NCI-H2171 treated with DMSO at 0.1 percent for 48 hours (cell line): Measurements from ENCODE around the gene KLHL29.
A peak's percentile ranks its signal among the peaks of the same experiment; 100 is the strongest.

ENCODE experiments used
- DNase-seq: peaks from one replicate; lab custom pipeline; 2025; lab: John Stamatoyannopoulos, UW

The KLHL29 gene

GRCh38 chr2:23659328-23659727, 274.3 kb downstream of the KLHL29 start:
- DNase-seq: no peak

- DNase-seq: no peak
Observed at GRCh38 chr2:23659773-23660172, 274.8 kb downstream of the KLHL29 start.

DNA sequence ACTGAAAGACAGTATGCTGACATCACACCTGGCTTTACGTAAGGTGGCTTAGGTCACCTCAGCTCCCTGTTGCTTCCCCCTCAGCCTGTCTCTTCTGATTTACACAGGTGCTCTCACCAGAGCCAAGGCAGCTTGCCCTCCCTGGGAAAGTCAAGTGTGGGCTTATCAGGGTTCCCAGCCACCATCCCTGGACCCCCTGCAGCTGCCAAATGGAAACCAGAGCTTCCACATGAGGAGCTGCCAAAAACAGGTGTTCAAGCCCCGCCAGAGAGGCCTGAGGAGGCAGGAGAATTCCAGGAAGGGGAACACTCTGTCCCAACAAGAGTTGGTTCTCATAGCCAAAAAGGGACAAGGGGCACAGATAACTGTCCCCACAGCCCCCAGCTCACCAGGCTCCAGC, 275.3 kb downstream of the KLHL29 start:
- DNase-seq: peak; percentile 32

DNA sequence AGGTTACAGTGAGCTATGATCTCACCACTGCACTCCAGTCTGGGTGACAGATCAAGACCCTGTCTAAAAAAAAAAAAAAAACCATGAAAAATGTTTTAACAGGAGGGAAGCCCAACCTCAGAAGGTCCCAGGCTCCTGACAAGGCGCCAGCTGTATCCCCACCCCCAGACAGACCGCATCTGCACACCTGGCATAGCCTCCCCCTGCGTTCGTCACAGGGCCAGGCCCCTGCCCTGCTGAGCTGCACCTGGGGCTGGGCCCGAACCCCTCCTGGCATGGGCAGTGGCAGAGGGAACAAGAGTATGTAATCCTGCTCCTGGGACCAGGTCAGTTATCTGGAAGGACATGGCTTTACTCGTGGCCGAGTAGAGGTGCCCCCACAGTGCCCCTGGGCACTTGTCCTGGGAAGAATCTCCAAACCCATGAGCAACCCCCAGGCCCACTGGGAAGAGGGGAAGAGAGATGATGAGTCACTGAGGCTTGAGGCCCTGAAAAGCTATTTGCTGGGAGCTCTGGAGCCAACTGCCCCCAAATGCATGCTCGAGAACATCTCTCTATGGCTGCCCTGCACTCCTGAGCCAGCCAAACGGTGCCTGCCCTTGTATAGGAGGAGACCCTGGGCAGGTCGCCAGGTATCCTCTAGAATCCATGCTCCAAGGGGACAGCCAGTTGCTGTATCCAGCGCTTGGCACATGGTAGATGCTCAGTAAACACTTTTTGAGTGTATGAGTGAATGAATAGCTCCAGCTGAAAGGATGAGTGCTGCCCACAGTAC, 276.5 kb downstream of the KLHL29 start:
- peak; percentile 65 for DNase-seq

- DNase-seq: no peak
Observed at GRCh38 chr2:23662466-23662865, 277.5 kb downstream of the KLHL29 start.

GRCh38 chr2:23662941-23663920, 278.3 kb downstream of the KLHL29 start:
- no peak for DNase-seq

DNA sequence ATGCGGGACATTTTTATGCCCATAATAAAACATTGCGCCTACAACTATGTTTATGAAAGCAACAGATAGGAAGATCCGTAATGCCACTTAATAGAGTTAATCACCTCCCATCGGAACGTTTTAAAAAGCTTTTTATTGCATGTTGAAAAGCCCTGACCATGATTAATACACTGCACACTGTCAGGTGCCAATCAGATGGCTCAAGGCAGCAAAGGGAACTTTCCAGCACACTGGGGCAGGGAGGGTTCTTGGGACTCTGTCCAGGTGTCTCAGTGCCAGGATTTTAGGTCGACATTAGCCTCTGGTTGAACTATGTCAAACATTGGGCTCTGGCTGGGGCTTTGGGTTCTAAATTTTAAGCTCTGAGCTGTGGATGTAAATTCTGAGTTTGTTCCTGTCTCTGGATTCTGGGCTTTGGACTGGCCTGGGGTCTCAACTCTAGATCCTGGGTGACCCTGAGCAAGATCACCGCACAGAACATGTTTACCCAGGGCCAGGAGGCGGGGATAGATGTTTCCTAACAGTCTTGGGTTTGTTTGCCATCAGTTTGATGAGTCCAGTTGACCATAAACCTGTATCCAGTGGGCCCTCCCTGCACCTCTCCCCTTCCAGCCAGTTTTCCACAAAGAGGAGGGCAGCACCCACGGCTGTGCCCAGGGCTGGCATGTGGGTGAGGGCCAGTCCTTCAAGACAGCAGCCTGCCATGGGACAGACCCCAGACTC, 279.2 kb downstream of the KLHL29 start:
- no peak for DNase-seq

DNA sequence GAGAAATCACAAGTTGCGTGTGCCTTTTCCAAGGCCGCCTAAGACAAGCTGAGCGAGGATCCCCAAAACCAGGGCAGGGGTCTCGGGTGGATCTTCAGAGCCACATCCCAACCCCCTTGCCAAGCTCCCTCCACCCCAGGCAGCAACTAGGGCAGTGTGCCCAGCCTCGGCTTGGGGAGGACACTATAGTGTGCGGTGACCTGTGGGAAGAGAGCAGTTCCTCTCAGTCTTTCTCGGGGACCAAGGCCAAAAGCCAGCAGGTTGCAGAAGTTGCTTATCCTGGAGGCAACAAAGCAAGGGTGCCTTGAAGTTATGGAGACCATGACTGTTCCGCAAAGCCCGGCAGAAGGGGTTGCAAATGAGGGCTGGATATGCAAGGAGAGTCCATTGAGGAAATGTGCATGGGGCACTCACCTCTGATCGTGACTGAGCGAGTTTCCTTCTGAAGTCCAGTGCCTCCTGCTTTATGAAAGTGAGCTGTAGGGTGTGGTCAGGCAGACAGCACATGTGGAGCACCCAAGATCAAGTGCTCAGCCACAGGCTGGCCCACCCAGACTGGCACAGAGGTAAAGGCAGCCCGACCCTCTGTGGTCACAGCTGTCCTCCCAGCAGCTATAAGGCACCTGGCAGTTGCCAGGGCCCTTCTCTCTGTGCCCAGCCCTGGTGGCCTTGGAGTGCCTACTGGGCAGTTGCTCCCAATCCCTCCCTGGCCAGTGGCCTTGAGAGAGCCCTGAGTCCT, 281.4 kb downstream of the KLHL29 start:
- DNase-seq: no peak

- DNase-seq: peak; percentile 70
Observed at GRCh38 chr2:23666980-23667357, 282.0 kb downstream of the KLHL29 start.

DNA sequence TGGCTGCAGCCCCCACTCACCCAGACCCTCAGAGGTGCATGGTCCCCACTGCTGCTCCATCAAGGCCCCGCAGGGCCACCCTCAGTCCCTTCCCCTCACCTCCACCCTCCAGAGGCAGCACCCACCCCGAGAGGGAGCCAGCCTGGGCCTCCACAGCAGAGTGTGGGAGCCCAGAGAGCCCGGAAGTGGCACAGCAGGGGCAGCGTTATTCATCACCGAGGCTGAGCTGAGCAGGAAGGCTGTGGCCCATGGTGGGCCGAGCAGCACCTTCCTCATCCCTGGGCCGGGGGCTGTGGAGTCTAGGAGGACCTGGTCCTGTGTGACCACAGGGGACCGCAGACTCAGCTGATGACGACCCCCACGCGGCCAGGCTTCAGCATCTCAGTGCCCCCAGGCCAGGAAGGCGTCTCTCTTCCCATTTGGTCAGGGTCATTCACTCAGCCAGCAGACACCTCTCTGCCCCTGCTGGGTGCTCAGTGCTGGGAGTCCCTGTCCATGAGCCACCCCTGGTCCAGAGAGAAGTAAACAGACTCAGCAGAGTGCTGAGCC, 283.9 kb downstream of the KLHL29 start:
- no peak for DNase-seq

- DNase-seq: peak; percentile 85
Observed at GRCh38 chr2:23669413-23670244, 284.6 kb downstream of the KLHL29 start.

DNA sequence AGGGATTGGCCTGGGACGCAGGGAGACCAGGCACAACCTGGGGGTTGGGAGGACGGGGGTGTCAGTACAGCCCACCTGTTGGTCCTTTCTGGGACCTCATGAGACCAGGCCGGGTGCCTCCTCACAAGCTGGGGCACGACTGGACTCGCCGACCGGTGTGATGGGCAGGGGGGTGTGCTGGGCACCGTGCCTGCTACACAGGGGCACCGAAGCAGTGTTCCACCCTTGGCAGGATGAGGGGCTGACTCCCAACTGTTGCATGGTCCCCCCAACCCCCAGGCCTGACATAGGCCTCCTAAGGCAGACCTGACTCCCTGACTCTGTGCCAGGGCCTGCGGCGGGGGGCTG, 285.2 kb downstream of the KLHL29 start:
- no peak for DNase-seq

GRCh38 chr2:23673082-23673481, 288.1 kb downstream of the KLHL29 start:
- no peak for DNase-seq

- DNase-seq: no peak
Observed at GRCh38 chr2:23673830-23674679, 289.1 kb downstream of the KLHL29 start.

DNA sequence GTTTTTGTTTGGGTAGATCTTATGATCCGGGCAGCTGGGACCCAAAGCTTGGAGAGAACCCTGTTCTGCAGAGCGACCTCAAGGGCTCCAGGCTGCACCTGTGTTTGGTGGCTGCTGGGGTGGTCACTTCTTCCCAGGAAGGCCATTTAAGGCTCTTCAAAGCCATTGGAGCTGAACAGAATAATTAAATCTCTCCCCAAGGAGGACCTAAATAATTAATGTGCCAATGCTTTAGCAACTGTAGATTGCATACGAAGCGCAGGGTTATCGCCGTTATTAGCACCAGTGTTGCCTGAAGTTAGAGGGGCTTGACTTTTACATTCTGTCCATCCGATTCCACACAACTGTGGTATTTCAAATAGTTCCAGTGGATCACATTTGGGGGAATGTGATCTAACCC, 290.5 kb downstream of the KLHL29 start:
- no peak for DNase-seq

- no peak for DNase-seq
Observed at GRCh38 chr2:23677836-23678235, 292.9 kb downstream of the KLHL29 start.

- peak; percentile 12 for DNase-seq
Observed at GRCh38 chr2:23679044-23679443, 294.1 kb downstream of the KLHL29 start.

GRCh38 chr2:23680951-23681350, 296.0 kb downstream of the KLHL29 start:
- DNase-seq: no peak

- DNase-seq: peak; percentile 89
Observed at GRCh38 chr2:23681356-23682140, 296.6 kb downstream of the KLHL29 start.
